Activated CD8-positive, alpha-beta memory T cell treated with anti-CD3 and anti-CD28 coated beads for 4 hours (primary cell): ENCODE measurements around the gene PAXX.
A peak's percentile ranks its signal among the peaks of the same experiment; 100 is the strongest.

Experiments used
- DNase-seq, 2 donors: peaks; one replicate each; pipeline ENCODE4 v3.0.0-alpha.2; 2020; ENCODE audit warnings: low read depth in 2 of 2

PAXX gene

DNA sequence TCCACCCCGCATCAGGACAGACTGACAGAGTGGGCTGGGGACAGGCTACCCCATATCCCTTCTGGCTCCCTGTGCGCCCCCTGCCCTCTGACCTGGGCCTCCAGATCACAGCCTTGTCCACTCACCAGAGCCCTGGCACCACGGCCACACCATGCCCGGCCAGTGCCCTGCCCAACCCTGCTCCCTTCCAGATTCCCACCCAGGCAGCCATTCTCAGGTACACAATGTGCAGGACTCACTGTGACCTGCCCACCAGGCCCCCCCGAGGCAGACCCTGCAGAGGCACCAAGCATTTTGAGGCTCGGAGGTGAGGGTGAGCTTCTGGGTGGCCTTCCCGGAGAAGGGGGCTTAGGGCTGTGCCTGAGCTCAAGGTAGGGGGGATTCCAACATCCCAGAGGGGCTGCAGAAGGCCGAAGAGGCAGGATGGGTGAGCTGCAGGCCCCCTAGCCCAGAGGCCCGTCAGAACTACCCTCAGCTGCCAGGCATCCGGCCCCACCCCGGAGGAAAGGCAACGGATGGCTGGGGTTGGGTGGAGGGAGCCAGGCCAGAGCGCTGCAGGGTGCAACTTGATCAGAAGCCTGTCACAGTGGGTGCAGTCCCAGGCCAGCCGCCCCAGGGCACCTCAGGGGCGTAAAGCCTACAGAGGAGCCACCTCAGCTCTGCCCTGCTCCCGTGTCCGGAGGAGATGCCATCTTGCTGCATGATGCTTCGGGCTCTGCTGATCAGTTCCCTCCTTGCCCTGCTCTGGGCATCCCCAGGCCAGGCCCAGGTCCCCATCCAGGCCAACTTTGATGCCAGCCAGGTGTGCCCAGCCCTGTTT, 9.8 kb upstream of the PAXX start, which contains the start of gene LCNL1:
Gene LCNL1, plus strand, starts transcription at position 762 of the 820 bp plus-strand sequence. CDS start 594 bp downstream, outside the sequence.
- no peak for DNase-seq

DNA sequence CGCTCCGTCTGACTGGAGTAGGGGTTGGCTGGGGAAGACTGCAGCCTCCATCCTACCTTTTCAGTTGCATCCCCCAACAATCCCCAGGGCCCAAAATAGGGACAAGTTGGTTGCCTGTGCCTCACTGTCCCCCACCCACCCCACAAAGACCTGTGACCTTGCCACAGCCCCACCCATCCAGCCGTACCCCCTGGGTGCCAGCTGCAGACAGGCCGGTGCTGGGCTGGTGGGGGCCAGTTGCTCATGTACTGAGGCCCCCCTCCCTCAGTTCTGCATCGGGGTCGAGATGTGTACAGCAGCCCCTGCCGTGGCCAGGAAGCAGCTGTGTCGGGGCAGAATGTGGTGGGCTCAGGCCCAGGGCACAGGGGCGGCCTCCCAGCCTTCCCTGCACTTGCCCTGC, 9.1 kb upstream of the PAXX start:
- DNase-seq: no peak

DNA sequence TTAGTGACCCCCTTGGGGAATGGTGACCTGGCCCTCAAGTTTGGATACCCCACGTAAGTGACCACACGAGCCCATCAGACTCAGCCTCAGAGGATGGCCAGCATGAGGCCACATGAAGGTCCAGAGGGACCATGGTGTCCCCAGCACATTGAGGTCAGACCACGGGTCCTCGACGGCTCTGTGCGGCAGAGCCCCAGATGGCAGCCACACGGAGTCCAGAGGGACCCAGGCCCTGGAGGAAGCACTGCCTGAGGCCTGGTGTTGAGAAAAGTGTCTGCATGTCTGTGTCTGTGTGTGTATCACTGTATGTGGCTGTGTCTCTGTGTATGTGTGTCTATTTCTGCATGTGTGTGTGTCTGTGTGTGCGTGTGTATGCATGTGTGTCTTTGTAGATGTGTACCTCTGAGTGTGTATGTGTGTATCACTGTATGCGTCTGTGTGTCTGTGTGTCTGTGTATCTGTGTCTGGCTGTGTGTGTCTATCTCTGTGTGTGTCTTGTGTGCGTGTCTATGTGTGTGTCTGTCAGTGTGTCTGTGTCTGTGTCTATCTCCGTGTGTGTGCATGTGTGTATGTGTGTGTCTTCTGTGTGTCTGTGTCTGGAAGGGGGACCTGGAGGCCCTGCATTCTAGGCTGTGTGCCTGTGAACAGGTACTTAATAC, 8.4 kb upstream of the PAXX start:
- DNase-seq: no peak

DNA sequence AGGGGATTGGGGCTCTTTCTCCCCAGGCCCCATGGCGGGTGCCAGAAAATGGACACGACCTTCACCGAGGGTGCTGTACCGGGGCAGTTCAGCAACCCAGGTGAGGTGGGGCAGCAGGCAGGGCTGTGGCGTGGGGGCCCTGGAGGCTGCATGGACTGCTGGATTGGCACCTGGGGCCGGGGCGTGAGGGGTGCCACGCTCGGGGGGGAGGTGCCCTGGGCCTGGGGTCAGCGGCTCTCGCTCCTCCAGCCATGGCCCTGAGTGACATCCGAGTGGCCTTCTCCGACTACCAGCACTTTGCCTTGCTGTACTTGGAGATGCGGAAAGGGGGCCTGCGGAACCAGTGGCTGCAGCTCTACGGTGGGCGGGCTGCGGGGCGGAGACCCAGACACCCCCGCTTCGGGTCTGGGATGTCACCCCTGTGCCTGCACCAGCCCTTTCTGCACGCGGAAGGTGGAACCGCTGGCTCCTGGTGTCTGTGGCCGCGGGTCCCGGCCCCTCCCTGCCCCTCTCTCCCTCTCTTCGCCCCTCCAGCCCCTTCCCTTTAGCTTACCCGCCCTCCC, 7.7 kb upstream of the PAXX start:
- no peak for DNase-seq

DNA sequence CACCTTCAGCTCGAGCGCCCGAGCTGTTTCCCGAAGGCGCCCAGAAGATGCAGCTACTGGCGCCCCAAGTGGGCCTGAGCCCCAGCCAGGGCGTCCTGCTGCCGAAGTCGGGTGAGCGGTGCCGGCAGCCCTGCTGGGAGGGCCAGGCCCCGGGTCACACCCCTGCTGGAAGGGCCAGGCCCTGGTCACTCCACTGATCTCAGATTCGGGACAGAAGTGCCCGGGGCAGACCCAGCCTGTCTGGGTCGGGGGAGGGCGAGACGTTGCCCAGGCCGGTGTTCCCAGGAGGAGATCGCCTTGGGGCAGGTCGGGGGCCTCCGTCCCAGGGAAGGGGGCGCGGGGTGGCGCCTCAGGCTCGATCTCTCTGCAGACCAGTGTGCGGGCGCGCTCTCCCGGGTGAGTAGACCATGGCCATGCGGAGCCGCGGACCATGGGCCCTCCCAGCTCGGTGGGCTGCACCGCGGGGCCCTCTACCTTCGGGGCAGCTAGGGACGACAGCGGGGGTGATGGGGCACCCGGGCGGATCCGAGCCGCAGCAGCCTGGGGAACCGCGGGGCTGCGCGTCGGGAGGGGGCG, 7.1 kb upstream of the PAXX start:
- DNase-seq: no peak

DNA sequence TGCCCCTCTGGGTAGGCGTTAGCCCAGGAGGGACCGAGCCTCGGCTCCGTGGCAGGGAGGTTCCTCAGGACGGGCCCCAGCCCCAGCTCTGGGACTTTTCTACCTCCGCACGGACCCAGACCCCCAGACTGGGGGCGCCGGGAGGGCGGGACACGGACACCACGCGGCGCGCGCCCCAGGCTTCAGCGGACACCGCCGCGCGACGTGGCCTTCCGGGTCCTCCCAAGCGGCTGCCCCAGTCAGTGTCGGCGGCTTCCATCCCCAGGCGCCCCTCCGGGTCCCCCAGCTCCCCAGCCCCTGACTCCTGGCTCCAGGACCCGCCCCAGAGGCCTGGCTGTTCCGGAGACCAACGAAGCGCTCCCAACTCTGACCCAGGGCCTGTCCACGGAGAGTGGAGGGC, 6.4 kb upstream of the PAXX start:
- no peak for DNase-seq

DNA sequence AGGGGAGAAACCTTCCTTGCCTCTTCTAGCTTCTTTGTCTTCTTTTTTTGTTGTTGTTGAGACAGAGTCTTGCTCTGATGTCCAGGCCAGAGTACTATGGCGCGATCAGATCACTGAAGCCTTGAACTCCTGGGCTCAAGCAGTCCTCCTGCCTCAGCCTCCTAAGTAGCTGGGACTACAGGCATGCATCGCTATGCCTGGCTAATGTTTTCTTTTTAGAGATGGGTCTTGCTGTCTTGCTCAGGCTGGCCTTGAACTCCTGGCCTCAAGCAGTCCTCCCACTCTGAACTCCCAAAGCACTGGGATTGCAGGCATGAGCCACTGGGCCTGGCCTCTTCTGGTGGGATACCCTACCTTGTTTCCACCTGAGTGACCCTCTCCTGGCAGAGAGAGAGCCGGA, 3.4 kb upstream of the PAXX start:
- DNase-seq: no peak

DNA sequence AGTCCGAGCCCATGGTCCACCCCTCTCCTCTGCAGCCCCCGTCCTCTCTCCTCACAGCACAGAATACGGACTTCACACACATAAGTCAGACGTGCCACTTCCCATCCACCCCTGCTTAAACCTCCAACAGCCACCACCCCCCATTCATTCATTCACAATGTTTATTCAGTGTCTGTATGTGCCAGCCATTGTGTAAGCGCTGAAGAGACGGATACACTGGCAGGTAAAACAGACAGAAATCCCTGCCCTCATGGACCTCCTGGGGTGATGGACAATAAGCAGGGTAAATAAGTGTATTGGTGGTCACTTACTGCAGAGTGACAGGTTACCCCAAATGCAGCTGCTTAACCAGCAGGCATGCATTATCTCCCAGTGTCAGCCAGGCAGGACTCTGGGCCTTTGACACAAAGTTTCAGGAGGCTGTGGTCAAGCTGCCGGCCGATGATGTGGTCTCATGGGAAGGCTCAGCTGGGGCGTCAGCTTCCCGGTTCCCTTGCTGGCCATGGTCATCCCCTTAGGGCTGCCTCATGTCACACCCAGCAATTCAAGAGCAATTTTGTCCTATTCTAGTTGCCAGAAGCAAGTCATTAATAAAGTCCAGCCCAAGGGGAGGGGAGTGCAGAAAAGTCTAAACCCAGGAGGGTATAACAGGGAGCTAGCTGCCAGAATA, 1.8 kb upstream of the PAXX start:
- no peak for DNase-seq

DNA sequence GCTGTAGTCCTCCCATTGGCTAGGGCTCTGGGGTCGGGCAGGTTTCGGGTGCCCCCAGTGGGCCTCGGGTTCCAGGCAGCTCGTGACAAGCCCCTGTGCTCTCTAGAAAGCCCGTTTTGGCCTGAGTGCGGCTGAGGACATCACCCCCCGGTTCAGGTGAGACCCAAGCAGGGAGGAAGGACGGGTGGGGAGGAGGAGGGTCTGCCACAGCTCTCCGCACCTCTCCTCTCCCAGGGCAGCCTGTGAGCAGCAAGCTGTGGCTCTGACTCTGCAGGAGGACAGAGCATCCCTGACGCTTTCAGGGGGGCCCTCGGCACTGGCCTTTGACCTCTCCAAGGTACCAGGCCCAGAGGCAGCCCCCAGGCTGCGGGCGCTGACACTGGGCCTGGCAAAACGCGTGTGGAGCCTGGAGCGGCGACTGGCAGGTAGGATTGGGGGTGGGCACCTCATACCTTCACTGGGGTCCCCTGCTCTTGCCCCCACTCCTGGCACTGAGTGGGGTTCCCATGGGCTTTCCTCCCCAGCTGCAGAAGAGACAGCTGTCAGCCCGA, 672 bp downstream of the PAXX start:
- DNase-seq: no peak

DNA sequence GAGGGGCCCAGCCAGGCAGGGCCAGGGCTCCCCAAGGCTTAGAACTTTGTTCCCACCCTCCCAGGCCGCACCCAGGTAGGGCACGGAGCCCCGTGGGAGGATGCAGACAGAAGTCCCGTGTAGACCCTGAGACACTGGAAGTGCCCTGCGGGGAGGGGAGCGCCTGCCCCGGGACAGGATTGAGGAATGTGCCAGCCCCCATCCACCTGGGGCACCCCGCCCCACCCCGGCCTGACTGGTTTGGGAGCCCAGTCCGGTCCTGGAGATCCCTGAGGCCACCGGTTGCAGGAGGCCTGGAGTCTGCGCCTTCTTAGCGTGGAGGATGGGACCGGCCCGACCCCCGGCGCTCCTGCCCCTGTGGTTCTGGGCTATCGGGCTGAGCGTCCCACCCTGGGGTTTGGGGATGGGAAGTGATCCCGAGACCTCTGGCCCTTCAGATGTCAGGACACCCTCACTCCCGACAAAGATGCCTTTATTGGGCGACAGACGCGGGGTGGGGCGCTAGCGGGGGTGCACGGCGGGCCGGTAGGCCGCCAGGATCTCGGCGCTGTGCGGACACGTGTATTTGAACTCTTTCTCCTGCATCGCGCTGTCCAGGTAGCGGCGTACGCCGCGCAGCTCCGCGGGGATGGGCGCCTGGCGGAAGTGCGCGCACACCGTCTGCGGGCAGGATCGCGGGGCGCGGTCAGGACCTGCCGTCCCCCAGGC, 2.1 kb downstream of the PAXX start:
- no peak for DNase-seq

DNA sequence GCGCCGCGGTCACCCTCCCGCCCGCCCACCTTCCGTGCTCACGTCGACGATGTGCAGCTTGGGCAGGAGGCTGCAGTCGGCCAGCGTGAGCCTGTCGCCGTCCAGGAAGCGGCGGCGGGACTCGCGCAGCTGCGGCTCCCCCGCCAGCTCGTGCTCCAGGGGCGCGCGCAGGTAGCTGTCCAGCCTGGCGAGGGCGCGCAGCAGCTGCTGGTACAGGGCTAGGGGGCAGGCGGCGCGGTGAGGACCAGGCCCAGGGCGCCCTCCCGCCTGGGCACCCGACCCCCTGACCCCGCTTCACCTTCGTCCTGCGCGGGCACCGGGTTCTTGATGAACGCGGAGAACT, 2.6 kb downstream of the PAXX start:
- no peak for DNase-seq

DNA sequence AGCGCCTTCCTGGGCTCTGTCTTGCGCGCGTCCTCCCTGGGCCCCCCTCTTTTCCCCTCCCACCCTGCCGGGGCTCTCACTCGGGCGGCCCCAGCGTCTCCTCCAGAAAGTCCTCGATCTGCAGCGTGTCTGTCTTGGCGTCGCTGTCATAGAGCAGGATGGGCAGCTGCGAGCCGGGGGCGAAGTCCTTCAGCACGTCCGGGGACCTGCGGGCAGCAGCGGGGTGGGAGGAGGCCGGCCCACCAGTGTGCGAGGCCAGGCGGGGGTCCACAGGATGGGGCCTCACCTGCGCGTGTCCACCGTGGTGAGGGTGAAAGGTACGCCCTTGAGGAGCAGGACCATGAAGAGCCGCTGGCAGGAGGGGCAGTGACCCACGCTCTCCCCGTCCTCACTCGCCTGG, 3.1 kb downstream of the PAXX start:
- DNase-seq: no peak

DNA sequence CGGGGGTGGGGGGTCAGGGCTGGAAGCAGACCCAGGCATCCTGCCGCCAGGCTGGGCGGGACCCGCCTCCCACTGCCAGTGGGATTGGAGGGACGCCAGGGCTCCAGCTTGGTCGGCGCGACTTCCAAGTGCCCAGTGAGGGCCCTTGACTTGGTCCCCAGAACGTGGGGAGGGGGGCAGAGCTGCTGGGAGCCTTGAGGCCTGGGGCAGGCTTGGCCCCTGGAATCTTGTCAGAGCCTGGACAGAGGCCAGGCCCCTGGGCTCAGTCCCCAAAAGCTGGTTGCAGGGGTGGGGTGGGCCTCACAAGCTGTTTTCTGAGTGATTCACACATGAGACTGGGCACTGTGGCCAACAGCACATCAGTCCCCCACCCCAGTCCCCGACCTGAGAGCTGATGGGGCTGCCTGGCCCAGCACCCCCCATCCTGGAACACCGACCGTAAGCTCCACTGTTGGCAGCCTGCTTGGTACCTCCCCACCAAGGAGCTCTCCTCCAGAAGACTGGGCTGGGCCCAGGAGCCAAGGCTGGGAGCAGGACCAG, 3.6 kb downstream of the PAXX start:
- DNase-seq: no peak

DNA sequence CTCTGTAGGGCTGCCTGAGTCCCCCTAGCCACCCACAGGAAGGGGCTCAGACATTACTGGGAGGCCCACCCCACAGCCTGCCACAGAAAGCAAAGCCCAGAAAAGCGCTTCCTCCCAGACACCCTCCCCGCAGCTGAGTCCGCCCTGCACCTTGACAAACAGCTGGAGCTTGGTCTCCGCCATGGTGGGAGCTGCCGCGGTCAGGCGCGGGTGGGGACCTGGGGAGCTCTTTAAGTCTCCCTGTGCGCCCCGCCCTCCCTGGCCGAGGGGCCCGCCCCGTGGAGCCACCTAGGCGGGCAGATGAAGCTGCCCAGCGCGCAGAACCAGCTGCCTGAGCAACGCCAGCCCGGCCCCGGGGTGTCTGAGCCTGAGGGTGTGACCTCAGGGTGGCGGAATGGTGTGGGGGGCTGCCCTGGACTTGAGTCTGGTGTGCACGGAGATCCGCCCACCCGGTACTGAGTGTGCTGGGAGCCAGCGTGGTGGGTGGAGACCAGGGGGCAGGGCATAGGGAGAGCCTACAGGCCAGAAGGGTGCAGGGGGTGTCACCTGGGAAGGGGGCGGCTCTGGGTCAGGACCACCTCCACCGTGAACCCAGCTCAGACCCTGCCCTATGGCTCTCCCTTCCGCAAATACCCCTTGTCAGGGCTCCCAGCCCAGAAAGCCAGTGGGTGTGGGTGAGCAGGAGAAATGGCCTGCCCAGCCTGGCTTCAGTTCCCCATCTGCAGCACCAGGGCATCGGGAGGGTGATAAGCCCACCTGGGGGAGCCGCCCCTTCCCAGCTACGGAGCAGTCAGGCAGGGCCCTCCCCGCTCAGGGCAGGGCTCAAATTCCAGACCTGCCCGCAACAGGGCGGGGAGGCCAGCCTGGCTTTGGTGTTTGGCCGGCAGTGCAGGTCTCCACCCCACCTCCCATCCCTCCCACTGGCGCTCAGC, 4.4 kb downstream of the PAXX start, which contains the start of gene CLIC3:
Gene CLIC3, minus strand, starts transcription at position 208 of the 932 bp plus-strand sequence. Its CDS starts 25 bp downstream, at position 183.
- peak; percentile 16 to 45 for DNase-seq

DNA sequence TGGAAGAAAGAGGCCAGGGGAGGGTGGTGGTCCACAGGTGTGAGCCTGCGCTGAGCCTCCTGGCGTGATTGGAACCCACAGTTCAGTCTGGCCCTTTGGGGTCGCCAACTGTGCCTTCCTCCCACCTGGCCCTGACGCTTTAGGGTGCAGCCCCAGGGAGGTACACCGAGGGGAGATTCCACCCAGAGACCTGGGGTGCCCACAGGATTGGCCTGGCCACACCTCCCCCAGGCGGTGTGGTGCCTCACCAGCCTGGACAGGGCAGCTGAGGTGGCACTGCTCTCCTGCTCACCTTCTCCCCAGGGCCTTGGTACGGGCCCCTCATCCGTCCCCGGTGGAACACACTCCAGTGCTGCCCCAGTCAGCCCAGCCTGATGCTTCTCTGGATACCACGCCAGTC, 5.1 kb downstream of the PAXX start:
- no peak for DNase-seq

DNA sequence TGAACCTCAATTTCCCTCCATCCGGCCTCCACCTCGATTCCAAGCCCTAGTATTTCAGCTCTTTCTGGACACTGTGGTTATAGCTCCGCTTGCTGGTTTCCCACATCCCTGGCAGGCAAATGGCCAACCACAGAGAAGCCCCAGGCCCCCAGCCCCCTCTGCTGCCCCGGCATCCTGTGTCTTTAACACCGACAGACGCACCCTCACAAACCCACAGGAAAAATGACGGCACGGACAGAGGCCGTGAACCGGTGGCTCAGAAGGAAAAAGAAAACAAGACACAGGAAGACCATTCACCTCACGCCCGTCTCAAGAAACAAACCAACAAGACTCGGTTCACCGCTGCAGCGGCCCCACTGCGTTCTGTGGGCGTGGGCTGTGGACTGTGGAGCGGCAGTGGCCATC, 5.6 kb downstream of the PAXX start:
- DNase-seq: no peak

DNA sequence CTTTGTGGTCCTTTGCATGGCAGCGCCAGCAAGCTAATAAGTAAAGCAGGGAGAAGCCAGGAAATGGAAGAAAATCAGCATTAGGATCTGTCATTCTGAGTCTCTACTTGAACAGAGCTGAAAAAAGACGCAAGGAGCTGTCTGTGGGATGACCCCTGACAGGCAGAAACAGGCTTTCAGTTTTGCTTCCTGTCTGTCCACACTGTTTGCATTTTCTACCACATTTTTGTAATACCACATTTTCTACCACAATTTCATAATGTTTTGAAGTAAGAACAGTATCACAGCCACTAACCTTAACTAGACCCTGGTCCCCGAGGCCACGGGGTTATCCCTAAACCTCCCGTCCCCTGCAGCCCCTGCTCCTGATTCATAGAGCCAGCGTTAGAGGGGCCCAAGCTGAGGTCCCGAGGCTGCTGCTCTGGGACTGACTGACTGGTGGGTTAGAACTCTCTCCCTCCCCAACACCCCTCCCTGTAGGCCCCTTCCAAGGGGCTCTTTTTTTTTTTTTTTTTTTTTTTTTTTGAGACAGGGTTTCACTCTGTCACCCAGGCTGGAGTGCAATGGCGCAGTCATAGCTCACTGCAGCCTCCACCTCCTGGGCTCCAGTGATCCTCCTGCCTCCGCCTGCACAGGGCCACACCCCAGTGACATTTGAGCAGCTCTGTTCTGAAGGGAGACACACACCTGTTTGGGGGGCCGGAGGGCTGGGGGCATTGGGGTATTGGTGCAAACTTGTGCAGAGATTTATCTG, 8.1 kb downstream of the PAXX start:
- DNase-seq: no peak

DNA sequence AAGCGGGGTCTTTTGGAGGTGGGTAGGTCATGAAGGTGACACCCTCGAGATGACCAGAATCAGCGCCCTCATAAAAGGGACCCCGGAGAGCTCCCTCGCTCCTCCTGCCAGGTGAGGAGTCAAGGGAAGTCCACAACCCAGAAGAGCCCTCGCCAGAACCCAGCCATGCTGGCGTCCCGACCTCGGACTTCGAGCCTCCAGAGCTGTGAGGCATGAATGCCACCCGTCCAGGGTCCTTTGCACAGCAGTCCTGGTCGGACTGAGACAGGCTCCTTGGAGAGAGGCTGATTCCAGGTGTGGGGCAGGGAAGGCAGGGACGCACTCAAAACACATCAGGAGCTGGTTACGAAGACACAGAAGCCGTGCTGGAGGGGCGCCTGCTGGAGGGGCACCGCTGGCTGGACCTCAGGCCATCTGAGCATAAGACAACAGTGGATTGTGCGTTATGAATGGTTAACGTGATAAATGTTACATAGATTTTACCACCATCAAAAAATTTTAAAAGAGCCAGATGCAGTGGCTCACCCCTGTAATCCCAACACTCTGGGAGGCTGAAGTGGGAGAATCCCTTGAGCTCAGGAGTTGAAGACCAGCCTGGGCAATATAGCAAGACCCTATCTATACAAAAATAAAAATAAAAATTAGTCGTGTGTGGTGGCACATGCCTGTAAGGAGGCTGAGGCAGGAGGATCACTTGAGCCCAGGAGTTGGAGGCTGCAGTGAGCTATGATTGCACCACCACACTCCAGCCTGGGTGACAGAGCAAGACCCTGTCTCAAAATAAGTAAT, 9.8 kb downstream of the PAXX start:
- DNase-seq: no peak
